Keratinocyte (primary cell): ENCODE results near the gene SNTB2. TPM values are rescaled to one million over a fixed set of nuclear protein-coding genes. Genes with fewer than 3 reads are reported as not detected.
A peak's percentile ranks its signal among the peaks of the same experiment; 100 is the strongest.
"Not testable (repeated sequence)": the region's sequence is repeated elsewhere in the genome, so short reads cannot be mapped to it uniquely, and the experiment has no call there.

ENCODE experiments used
- DNase-seq: peaks from one replicate; pipeline ENCODE4 v3.0.0-alpha.2; 2011; ENCODE audit warnings: low read depth, missing footprints, low spot score
- FAIRE-seq: peaks from 2 replicates; lab custom pipeline; 2011; peaks lifted over from hg19 to GRCh38; lab: Jason Lieb, UNC
- H2AFZ ChIP-seq: 2 replicates; pipeline ENCODE4 v1.6.0; 2012; ENCODE audit warnings: low read length, control low read depth, inconsistent platforms; ENCODE audit not compliant: control insufficient read depth
- H3K27ac ChIP-seq: 2 replicates; pipeline ENCODE4 v1.5.1; 2011; ENCODE audit warnings: low read length; ENCODE audit not compliant: control insufficient read depth, insufficient read depth
- H3K27me3 ChIP-seq: 3 replicates; pipeline ENCODE4 v1.6.0; 2011; ENCODE audit warnings: low read length; ENCODE audit not compliant: control insufficient read depth, insufficient read depth; ENCODE audit errors: extremely low read depth
- H3K36me3 ChIP-seq, 2 experiments: 2 replicates in 1 of 2; 3 replicates in 1 of 2; pipeline ENCODE4 v1.5.1; 2011; ENCODE audit warnings: low read length in 2 of 2, mild to moderate bottlenecking in 1 of 2; ENCODE audit not compliant: control insufficient read depth in 2 of 2, insufficient read depth in 2 of 2; ENCODE audit errors: extremely low read depth in 1 of 2
- H3K4me1 ChIP-seq: 3 replicates; pipeline ENCODE4 v1.5.1; 2011; ENCODE audit warnings: low read length; ENCODE audit not compliant: control insufficient read depth, insufficient read depth; ENCODE audit errors: extremely low read depth
- H3K4me2 ChIP-seq: 3 replicates; pipeline ENCODE4 v1.6.0; 2011; ENCODE audit warnings: low read depth, low read length; ENCODE audit not compliant: control insufficient read depth, insufficient read depth; ENCODE audit errors: extremely low read depth
- H3K4me3 ChIP-seq, 3 experiments: fragments of 200-600 bp in 1 of 3; sonication (generic) in 1 of 3; 2 replicates in 2 of 3; 3 replicates in 1 of 3; pipeline ENCODE4 v1.5.1; 2011 to 2016; ENCODE audit warnings: low read length in 3 of 3, mild to moderate bottlenecking in 3 of 3, control low read depth in 2 of 3, inconsistent platforms in 1 of 3, low read depth in 1 of 3, mixed read lengths in 1 of 3, mixed run types in 1 of 3, moderate library complexity in 1 of 3; ENCODE audit not compliant: control insufficient read depth in 2 of 3, insufficient read depth in 2 of 3; ENCODE audit errors: extremely low read depth in 1 of 3
- H3K79me2 ChIP-seq: 2 replicates; pipeline ENCODE4 v1.6.0; 2012; ENCODE audit warnings: low read length; ENCODE audit not compliant: control insufficient read depth, insufficient read depth
- H3K9ac ChIP-seq: 3 replicates; pipeline ENCODE4 v1.6.0; 2011; ENCODE audit warnings: low read length; ENCODE audit not compliant: control insufficient read depth, insufficient read depth; ENCODE audit errors: extremely low read depth
- H3K9me1 ChIP-seq: 3 replicates; pipeline ENCODE4 v1.6.0; 2011; ENCODE audit warnings: low read length; ENCODE audit not compliant: control insufficient read depth, insufficient read depth; ENCODE audit errors: extremely low read depth
- H3K9me3 ChIP-seq: 2 replicates; pipeline ENCODE4 v1.5.1; 2012; ENCODE audit warnings: low read depth, low read length; ENCODE audit not compliant: control insufficient read depth
- H4K20me1 ChIP-seq: 3 replicates; pipeline ENCODE4 v1.6.0; 2011; ENCODE audit warnings: low read length; ENCODE audit not compliant: control insufficient read depth, insufficient read depth; ENCODE audit errors: extremely low read depth
- CTCF ChIP-seq, 3 experiments: IDR thresholded peaks in 1 of 3; conservative IDR thresholded peaks in 1 of 3; optimal IDR thresholded peaks in 1 of 3; 2 replicates in 2 of 3; 3 replicates in 1 of 3; pipeline versions ENCODE3 to v1.5.1; 2011; ENCODE audit warnings: low read length in 3 of 3, mild to moderate bottlenecking in 3 of 3, moderate library complexity in 2 of 3, control low read depth in 1 of 3, inconsistent platforms in 1 of 3; ENCODE audit not compliant: insufficient read depth in 2 of 3; ENCODE audit errors: extremely low read depth in 1 of 3
- EZH2 ChIP-seq: IDR thresholded peaks from one replicate; pipeline ENCODE4 v1.6.1; 2012; ENCODE audit warnings: inconsistent platforms, mild to moderate bottlenecking, low read length, moderate library complexity
- dilution Hi-C: fragments of 300-500 bp; cut with MboI; formaldehyde crosslinking; loops from one replicate; pipeline ENCODE4 v1.7.0; 2020; ENCODE audit warnings: low sequenced_read_pairs; ENCODE audit not compliant: extremely low pct_ligation_motif_present
- polyA plus RNA-seq, 5 experiments: library from polyadenylated mRNA; depleted of rRNA in 3 of 5; stranded (reverse) in 3 of 5; stranded (forward) in 1 of 5; unstranded in 1 of 5; fragments of >200 nt; gene quantifications; 1 replicate in 1 of 5; 2 replicates in 3 of 5; 3 replicates in 1 of 5; pipeline versions ENCODE4 v1.2.1 to v1.2.3, GENCODE V29; 2011 to 2012; ENCODE audit warnings: missing spikeins in 2 of 5, low read depth in 1 of 5, low replicate concordance in 1 of 5

SNTB2 gene
- polyA plus RNA-seq, 1 donor (not counting 4 experiments of a cell fraction or from before 2014, with no cell fraction given): 15.9 TPM

GRCh38 chr16:69293401-69293800 lies 106.4 kb downstream of the SNTB2 start:
- DNase-seq: no peak
- Histone ChIP-seq H3K36me3 (peaks cover 0 to 1% of the 10 kb centered on the region in 2 experiments), H3K4me2 (no peak overlapping the region), H3K9ac (no peak overlapping the region), H3K27me3 (no peaks in the 10 kb centered on the region), H3K4me3 (no peak overlapping the region), H3K79me2 (no peaks in the 10 kb centered on the region), H3K9me1 (no peaks in the 10 kb centered on the region), H3K27ac (peak overlapping the region; percentile 10), H4K20me1 (no peaks in the 10 kb centered on the region), H3K9me3 (no peaks in the 10 kb centered on the region), H3K4me1 (peaks cover 11% of the 10 kb centered on the region), H2AFZ (no peak overlapping the region)
- dilution Hi-C loops: no loop called here
- no peak for FAIRE-seq
- TF ChIP-seq CTCF (optimal IDR thresholded peaks at IDR 0.05 in 1 of 3, IDR thresholded peaks at IDR 0.05 in 1 of 3, conservative IDR thresholded peaks at IDR 0.05 in 1 of 3; ENCODE audit: extremely low read depth in 1 of 3, insufficient read depth in 2 of 3, low read length in 3 of 3) (no peak), EZH2 (no peak)

GRCh38 chr16:69294051-69294450 lies 107.1 kb downstream of the SNTB2 start:
- peak overlapping the region; percentile 10 for H3K27ac ChIP-seq
- H3K9ac ChIP-seq: no peak overlapping the region
- TF ChIP-seq CTCF (optimal IDR thresholded peaks at IDR 0.05 in 1 of 3, IDR thresholded peaks at IDR 0.05 in 1 of 3, conservative IDR thresholded peaks at IDR 0.05 in 1 of 3; ENCODE audit: extremely low read depth in 1 of 3, insufficient read depth in 2 of 3, low read length in 3 of 3) (no peak), EZH2 (no peak)
- H4K20me1 ChIP-seq: no peaks in the 10 kb centered on the region
- H3K4me2 ChIP-seq: no peak overlapping the region
- no peaks in the 10 kb centered on the region for H3K9me1 ChIP-seq
- H3K9me3 ChIP-seq: no peaks in the 10 kb centered on the region
- H3K4me3 ChIP-seq: no peak overlapping the region
- no peaks in the 10 kb centered on the region for H3K27me3 ChIP-seq
- peaks cover 11% of the 10 kb centered on the region for H3K4me1 ChIP-seq
- FAIRE-seq (peak; percentile 23), DNase-seq (peak; percentile 15)
- H3K79me2 ChIP-seq: no peaks in the 10 kb centered on the region
- dilution Hi-C loops: no loop called here
- no peak overlapping the region for H2AFZ ChIP-seq
- H3K36me3 ChIP-seq: peaks cover 0 to 1% of the 10 kb centered on the region in 2 experiments

GRCh38 chr16:69296771-69297170 lies 109.8 kb downstream of the SNTB2 start:
- H3K4me2 ChIP-seq, H3K27ac ChIP-seq, H3K36me3 ChIP-seq, H3K9me1 ChIP-seq, dilution Hi-C loops, H3K4me3 ChIP-seq, H3K9me3 ChIP-seq, H3K79me2 ChIP-seq, DNase-seq, FAIRE-seq, H4K20me1 ChIP-seq, H3K27me3 ChIP-seq, H3K9ac ChIP-seq, H2AFZ ChIP-seq: not testable (repeated sequence)
- peaks cover 11% of the 10 kb centered on the region for H3K4me1 ChIP-seq
